GM21619 (cell line): Measurements from ENCODE around the gene TCOF1.

Source experiments
- ATAC-seq: cut with Tn5 transposase; IDR thresholded peaks from one replicate; pipeline ENCODE4 v1.9.1; 2021; ENCODE audit not compliant: unreplicated experiment

The TCOF1 gene

GRCh38 chr5:150322202-150322601, 35.3 kb upstream of the TCOF1 start:
- ATAC-seq = no peak

DNA sequence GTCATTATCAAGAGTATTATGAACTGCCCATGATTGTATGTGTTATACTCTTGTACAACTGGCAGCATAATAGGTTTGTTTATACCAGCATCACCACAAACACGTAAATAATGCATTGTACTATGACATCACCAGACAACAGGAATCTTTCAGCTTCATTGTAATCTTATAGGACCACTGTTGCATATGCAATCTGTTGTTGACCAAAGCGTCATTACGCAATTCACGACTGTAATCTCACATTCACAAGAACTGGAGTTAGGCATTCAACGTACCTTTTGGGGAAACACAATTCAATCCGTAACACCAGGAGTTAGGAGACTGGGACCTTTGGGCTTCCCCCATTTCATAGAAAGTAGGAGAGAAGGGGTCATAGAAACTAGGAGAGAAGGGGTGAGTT, 34.4 kb upstream of the TCOF1 start:
- no peak for ATAC-seq

GRCh38 chr5:150323819-150324218, 33.7 kb upstream of the TCOF1 start:
- no peak for ATAC-seq

DNA sequence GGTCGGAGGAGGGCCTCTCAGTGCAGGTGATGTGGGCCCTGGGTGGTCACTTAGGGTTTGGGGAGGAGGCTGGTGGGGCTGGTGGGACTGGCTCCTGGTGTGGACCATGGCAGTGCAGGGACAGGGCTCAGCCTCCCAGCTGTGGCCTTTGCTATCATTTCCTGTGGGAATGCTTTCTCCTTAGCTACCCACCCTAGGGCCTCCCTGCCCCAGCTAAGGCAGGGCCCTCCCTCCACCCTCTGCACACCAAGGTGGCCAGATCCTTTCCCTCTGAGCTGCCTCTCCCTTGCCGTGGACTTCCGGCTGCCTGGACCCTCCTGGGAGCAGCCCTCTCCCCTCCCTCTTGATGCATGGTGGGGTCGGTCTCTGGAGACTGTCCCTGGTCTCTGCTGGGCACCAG, 32.1 kb upstream of the TCOF1 start:
- no peak for ATAC-seq

GRCh38 chr5:150326707-150327106, 30.8 kb upstream of the TCOF1 start:
- no peak for ATAC-seq

- ATAC-seq = no peak
Measured at GRCh38 chr5:150327139-150327538, 30.4 kb upstream of the TCOF1 start.

- ATAC-seq = no peak
Measured at GRCh38 chr5:150328515-150328914, 29.0 kb upstream of the TCOF1 start.

DNA sequence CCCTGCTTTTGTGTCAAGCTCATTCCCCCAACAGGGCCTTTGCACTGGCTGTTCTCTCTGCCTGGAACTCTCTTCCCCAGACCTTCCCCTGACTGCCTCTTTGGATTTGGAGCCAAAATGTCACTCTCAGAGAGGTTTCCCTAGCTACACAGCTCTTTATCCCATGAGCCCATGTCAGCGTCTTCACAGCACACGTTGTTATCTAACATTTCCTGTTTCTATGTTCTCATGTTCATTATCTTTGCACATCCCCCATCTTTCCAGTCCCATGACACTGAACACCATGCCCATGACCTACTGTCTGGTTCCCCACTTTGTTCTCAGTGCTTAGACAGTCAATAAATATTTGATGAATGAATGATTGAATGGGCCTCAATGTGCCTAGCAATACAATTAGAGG, 28.5 kb upstream of the TCOF1 start:
- ATAC-seq = no peak

DNA sequence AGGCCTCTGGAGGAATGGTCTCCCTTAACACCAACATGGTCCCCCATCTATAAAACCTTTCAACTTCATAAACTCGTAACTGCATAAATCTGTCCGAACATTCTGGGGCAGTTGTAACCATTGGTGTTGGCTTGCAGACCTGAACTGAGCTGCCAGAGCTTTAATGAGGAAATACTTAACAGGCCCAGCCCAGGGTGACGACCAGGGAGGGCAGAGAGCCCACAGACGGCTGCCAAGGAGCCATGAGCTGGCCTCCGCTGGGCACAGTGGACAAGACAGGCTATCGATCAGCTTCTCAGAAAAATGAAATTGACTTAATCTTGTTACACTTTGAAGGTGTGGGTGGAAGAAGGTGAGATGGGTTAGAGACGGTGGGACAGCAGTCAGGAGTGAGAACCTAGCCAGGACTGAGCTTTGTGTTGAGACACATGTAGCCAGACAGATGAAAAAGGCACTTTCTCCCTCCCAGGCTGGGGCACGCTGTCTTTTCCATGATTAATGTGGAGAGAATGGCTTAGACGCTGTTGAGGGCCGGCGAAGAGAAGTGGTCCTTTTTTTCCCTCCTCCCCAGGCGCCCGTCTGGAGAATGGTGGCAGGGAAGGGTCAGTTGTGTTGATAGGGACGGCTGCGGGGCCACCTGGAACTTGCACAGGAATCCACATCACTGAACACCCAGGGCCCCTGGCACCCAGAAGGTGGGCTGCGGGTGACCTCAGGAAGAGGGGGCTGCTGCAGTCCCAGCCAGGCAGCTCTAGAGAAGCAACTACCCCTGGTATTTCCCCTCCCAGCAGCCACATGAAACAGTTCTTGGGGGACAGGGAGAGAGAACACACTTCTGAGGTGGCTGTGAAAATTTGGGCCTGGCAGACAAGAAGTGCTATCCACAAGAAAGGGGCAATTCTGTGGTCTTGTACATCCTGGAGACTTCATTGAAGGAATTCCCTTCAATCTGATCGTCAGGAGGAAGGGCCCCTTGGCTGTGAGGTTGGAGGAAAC, 27.3 kb upstream of the TCOF1 start:
- no peak for ATAC-seq

GRCh38 chr5:150333400-150333799, 24.1 kb upstream of the TCOF1 start:
- no peak for ATAC-seq

DNA sequence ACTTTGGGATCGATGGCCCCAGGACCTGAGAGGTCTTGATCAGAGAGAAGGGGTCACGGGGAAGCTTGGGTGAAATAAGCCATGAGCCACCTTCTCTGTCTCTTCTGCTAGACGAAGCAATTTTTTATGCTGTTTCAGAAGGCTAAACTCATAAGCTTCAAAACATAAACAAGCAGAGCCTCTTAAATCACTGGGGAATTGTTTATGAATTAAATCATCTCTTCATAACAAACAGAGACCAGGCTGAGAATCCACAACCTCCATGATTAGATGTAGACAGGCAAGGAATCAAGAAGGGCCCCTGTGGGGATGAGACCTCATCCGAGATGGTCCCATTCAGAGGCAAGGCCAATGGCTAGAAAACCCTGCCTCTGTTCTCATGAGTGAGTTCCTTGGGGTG, 21.7 kb upstream of the TCOF1 start:
- no peak for ATAC-seq

GRCh38 chr5:150338546-150338945, 19.0 kb upstream of the TCOF1 start:
- ATAC-seq = no peak

DNA sequence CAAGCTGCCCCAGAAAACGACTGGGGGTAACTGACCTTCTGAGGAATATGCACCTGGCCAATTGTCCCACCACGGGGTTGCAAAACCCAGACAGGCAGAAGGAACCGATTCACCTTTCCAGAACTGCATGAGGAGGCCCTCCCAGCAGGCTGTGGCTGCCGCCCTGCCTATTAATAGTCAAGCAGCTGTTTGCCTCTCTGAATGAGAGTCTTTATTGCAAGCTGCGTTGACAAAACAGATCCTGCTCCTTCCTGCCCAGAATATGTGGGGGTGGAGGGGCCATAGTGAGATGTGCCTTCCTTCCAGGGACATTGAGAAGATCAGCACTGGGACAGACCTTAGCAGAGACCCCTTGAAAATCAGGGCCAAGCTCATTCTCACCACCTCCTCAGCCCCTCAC, 18.3 kb upstream of the TCOF1 start:
- ATAC-seq = no peak

GRCh38 chr5:150339841-150340240, 17.7 kb upstream of the TCOF1 start:
- ATAC-seq = no peak

- no peak for ATAC-seq
Measured at GRCh38 chr5:150340614-150341255, 16.8 kb upstream of the TCOF1 start.

GRCh38 chr5:150341331-150341730, 16.2 kb upstream of the TCOF1 start:
- ATAC-seq = no peak

DNA sequence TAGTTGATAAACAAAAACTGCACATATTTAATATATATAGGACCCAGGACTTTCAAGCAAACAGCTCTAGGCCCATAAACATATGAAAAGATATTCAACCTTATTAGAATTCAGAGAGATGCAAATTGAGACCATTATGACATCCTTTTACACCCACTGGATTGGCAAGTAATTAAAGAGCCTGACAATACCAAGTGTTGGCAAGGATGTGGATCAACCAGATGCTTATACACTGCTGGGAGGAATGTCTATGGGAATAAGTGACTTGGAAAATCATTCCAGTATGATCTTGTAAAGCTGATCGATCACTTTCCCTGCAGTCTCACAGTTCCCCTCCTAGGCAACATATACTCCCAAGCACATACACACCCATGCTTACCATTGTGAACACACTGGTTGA, 15.5 kb upstream of the TCOF1 start:
- no peak for ATAC-seq

DNA sequence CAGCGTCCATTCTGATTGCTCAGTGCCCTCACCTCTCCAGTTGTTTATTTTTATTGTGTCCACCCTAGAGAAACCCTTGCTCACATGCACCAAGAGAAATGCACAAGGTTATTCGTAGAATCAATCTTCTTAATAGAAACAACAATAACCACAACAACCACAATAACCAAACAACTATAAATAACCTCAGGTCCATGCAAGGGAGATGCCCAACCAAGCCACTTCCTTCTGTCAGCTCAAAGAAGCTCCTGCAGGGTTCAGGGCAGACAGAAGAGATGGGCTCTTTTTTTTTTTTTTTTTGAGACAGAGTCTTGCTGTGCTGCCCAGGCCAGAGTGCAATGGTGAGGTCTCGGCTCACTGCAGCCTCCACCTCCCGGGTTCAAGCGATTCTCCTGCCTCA, 14.9 kb upstream of the TCOF1 start:
- no peak for ATAC-seq

GRCh38 chr5:150343994-150344631, 13.4 kb upstream of the TCOF1 start:
- ATAC-seq = no peak

DNA sequence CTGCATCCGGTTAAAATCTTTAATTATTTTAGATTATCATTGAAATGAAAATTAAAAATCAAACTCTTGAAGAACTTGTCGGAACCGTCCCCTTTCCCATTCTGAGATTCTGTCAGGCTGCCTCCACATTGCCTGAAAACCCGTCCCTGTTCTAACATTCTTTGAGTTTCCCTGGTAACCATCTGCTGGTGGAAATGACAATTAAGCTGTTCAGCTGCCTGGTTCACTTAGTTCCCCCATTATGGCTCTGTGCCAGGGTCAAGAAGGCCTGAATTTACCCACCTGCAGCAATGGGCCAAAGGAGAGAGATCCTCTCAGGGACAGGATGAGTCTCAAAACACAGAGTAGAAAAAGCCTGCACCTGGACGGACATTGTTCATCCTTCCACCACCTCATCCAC, 11.8 kb upstream of the TCOF1 start:
- no peak for ATAC-seq

GRCh38 chr5:150346592-150346991, 10.9 kb upstream of the TCOF1 start:
- ATAC-seq = no peak

GRCh38 chr5:150347003-150347402, 10.5 kb upstream of the TCOF1 start:
- no peak for ATAC-seq
